SW 1271 (cell line): Measurements from ENCODE around the gene CD63.

Source experiments
- DNase-seq, 2 experiments: peaks; one replicate each; lab custom pipeline; 2025; lab: John Stamatoyannopoulos, UW

The CD63 gene

DNA sequence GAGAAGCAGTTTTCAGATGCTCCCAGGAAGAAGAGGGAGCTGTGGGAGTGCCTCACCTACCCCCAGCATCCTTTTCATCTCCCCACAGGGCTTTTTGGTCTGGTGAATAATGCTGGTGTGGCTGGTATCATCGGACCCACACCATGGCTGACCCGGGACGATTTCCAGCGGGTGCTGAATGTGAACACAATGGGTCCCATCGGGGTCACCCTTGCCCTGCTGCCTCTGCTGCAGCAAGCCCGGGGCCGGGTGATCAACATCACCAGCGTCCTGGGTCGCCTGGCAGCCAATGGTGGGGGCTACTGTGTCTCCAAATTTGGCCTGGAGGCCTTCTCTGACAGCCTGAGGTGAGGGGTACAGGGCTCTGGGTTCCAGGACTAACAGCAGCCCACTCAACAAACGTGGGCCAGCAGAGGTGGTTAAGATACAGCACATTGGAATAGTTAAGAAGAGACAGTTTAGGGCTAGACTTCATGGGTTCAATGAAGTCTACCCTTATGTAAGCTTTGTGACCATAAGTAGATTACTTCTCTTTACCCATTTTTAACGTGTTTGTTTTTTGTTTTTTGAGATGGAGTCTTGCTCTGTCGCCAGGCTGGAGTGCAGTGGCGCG is 7.1 kb downstream of the CD63 start:
- DNase-seq, result no peak

DNA sequence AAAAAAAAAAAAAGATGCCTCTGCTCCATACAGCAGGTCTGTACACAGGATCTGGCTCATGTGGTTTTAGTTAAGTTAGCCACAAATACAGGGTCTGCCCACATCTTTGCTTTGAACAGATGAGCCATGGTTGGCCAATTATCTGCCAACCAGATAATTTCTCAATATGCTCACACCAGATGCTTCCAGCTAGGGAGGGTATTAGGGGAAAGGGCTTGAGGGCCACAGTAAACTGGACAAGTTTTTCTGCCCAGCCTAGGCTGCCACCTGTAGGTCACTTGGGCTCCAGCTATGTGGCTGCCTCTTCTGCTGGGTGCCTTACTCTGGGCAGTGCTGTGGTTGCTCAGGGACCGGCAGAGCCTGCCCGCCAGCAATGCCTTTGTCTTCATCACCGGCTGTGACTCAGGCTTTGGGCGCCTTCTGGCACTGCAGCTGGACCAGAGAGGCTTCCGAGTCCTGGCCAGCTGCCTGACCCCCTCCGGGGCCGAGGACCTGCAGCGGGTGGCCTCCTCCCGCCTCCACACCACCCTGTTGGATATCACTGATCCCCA is 7.8 kb downstream of the CD63 start:
- DNase-seq, result peak; percentile 52 to 89

DNA sequence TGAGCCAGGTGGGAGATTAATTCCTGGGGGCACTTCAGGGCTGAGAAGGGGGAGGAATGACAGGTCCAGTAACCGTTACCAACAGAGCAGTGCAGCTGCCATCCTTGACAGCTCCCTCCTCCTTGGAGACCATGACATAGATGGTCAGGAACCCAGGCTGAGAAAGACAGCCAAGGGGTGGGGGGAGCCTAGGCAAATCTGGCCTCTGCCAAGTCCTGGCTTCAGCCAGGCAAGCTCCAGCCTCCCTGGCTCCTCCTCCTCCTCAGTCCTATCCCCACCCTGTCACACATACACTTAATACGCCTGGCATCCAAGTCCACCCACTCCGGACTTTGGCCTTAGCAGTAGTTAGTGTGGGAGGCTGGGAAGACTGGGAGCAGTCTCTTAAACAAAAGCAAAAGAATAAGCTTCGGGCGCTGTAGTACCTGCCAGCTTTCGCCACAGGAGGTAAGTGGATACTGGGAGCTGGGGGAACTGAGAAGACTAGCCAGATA is 8.7 kb downstream of the CD63 start, which contains the start of gene RDH5:
Gene RDH5, plus strand, starts transcription at position 323 of the 494 bp plus-strand sequence. CDS start 792 bp downstream, outside the sequence.
- no peak for DNase-seq

DNA sequence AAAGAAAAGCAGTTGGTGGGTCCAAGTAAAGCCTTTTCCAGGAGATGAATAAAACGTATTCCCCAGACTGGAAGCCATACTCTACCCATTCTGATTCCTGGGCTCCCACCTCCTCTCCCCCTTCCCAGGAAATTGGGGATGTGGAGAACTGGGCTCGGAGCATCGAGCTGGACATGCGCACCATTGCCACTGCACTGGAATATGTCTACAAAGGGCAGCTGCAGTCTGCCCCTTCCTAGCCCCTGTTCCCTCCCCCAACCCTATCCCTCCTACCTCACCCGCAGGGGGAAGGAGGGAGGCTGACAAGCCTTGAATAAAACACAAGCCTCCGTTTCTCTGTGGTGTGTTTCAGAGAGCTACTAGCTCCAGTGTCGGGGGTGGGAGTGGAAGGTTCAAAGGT is 9.4 kb downstream of the CD63 start:
- no peak for DNase-seq

DNA sequence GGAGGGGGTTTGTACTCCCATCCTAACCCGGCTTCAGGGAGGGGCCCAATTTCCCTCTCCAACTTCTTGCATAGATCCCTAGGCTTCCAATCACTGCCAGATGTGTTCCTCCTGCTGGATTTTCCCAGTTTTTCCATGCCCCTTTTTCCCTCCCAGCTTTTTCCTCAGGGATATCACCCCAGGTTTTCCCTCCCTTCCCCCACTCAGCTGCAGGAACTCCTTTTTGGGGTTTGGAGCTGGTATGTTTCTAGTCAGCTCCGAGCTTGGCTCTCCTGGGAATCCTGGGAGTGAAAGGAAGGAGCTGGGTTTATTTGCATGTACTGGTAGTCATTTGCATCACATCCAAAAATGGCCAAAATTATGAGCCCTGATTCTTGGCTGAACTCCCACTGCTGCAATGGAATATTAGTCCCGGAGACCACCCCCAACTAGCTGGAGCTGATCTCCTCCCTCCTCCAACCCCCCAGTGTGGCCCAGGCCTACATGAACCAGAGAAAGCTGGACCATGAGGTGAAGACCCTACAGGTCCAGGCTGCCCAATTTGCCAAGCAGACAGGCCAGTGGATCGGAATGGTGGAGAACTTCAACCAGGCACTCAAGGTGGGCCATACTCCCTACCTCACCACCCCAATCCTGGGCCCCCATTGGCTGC is 10.1 kb downstream of the CD63 start:
- no peak for DNase-seq

DNA sequence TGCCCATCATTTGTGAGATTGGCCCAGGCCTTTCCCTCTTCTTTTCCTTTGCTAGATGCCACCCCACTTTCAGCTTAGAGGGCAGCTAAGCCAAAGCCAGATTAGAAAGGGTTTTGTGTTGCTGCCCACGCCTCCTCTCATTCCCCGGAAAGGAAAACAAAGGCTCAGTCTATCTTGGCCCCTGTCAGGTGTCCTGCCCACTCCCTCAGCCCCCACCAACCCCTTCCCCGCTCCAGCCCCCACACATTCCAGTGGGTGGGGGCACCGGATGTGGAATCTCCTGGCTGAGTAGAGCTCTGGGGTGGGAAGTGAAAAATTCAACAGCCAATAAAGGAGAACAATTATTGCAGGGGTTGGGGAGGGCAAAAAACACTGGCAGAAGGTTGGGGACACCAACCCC is 10.8 kb downstream of the CD63 start:
- DNase-seq, result no peak

DNA sequence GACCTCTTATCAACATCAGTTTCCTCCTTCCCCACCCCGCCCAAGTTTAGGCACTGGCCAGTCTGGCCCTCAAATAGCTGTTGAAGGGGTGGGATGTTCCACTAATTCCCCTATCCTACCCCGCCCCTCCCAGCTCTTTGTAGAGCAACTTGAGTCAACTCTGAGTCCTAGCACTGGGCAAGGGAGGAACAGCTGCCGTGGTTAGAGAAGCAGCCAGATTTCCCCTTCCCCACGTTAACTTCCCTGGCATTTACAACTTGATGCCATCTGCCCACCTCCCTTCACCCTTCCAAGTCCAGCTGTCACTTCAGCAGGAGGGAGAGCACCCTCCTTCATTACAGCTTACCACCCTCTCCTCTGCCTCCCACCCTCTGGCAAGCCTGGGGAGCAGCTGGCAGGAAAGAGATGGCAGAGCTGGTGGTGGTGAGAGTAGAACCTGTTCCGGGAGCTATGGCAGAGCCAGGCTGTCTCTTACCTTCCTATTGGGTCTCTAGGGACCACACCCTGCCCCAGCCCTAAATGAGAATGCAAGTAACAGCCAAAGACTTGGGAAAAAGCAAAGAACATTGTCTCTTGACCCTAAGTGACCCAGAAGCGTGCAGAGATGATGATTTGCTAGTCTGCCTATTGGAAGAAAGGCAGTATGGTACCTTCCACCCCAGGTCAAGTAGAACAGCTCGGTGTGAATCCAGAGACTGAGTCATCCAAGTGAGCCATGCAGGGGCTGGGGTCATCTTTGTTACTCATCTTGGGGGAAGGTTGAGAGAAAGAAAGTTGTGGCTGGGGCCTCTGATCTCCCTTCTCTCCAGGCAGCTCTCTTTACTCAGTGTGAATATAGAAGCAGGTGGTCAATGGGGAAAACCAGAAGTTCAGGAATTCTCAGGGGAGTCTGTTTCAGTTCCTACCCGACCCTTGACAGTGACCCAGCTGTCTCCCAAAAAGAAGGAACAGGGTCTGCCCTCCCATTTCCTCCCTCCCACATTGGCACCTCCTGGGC is 11.5 kb downstream of the CD63 start:
- DNase-seq, result no peak

DNA sequence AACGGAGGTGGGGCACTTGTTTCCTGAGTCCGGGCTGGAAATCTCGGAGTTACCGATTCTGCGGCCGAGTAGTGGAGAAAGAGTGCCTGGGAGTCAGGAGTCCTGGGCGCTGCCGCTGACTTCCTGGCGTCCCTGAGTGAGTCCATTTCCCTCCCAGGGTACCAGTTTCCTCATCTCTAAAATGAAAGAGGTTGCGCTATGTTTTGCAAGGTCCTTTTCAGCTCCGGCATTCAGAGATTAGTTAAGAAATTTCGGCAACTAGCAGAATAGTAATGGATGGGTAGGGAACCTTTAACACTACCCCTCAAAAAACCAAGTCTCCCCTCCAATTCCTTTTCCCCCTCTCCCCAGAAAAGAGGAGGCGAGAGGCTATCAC is 12.2 kb downstream of the CD63 start:
- DNase-seq, result no peak

DNA sequence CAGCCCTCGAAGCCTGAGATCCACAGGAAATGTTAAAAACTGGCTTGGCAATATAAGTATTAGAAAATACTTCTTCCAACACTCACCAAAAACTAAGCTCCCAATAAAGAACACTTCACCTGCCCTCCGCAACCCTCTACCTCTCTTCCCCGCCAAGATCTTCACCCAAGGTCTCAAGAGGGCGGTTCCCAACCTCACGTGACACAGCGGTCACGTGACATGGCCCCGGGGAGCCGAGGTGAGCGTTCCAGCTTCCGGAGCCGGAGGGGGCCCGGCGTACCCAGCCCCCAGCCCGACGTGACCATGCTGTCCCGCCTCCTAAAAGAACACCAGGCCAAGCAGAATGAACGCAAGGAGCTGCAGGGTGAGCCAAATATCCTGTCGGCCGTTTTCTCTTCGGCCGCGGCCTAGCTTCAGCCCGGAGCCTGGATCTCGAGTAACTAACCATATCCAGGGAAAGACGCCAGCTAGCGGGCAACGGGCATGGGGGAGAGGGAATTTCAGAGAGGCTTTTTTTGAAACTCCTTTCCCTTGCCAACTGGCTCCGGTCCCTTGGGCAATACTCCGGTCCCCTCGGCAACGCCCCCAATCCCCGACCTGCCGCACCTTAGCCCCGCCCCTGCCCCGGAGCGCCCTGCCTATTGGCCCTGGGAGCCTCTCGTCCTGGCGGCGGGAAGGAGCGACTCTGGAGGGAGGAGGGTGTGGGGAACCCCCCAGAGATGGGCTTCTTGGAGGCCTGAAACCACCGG is 12.8 kb downstream of the CD63 start, which contains the start of gene BLOC1S1:
Gene BLOC1S1, plus strand, starts transcription at position 214 of the 749 bp plus-strand sequence. Its CDS starts 6 bp downstream, at position 220.
- peak; percentile 85 to 88 for DNase-seq

DNA sequence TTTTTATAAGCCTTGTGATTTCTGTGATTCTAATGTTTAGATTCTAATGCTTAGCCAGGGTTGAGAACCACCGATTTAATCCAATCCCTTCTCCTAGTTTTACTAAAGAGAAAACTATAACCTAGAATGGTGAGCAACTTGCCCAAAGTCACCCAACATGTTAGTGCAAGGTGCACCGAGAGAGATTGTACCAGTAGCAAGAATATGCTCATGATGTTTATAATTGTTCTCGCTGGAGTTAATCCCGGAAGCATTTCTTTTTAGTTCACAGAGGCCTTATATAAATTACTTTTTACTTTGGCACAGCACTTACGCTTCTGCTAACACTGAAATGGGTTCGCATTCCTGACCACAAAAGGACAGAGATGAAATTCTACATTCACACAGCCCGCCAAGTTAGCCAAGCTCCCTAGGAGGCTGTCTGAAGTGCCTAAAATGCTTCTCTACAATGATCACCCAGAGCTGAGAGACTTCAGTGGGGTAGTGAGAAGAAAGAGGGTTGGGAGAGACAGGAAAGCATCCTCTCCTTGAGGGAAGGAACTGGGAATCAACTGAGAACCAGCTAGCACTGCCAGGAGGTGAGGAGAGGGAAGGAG is 13.5 kb downstream of the CD63 start:
- DNase-seq, result no peak

DNA sequence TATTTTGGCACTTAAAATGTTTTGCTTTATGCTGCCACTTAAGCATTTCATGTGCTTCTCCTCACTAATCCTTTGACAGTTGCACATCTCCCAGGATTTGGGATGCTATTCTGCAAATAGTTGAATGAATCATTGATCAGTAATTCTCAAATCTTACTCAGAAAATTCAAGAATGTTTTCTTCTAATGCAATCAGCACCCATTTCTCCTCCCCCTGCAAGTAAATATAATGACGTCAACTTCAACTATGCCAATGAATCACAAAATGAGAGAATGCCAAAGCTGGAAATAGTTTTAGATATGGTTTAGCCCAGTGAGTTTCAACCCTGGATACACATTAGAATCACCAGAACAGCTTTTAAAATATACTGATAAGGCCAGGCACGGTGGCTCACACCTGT is 15.1 kb downstream of the CD63 start:
- no peak for DNase-seq

DNA sequence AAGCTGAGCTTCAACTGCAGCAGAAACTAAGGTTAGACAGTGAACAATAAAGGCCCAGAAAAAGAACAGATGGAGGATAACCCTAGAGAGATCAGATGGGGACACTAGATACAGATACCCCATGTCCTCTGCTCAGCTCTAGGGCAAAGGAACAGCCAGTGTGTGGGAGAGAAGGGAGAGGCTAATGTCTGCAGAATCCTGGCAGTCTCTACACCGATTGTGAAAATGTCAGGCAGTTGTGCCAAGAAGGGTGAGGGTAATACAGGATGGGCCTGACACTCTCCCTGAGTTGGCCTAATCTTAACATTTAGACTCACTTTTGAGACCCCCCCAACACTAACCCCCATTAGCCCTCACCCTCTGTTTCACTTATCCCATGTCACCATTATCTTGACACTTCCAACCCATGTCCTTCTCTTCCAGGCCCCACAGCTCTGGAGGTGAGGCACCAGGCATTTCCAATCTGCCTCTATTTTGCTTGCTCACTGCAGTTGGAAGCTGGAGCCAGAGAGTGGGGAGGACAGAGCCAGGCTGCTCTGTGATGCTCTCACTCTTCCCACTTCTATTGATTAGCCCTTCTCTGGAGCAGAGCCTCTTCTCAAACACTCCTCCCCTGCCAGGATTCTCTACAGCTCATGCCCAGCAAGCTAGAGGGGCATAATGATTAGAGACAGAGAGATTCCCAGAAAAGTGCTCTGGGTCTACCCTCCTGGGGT is 16.0 kb downstream of the CD63 start:
- no peak for DNase-seq

DNA sequence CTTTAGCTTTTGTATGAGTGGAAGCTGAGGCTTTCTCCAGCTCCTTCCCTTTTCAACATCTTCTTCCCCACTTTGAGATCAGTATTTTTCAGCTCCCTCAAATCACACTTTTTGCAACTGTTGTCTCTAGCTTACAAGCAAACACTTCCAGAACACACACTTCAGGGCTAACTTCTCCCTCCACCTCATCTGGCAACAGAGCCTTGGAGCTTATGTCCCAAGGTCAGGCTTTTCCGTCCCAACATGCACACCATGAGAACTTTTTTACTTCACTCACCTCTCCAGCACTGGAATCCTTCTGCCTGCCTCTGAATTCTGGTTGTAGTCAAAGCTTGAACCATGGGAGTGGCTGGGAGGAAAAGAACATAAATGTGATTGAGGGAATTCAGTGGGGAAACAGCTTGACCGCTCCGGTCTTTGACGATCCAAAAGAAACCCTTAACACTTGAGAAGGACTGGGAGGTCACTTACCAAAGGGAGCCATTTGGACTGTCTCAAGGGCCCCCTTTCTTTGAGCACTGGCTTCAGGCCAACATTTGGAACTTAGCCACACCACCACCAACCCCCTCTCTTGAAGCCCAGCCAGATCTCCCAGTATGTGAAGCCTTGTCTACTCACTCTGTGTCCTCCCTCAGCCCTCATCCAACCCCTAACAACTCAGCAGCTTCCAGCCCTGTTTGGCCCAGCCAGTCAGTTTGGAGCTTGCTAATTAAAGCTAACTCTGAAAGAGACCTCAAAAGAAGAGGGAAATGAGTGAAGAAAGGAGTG is 16.8 kb downstream of the CD63 start:
- no peak for DNase-seq

DNA sequence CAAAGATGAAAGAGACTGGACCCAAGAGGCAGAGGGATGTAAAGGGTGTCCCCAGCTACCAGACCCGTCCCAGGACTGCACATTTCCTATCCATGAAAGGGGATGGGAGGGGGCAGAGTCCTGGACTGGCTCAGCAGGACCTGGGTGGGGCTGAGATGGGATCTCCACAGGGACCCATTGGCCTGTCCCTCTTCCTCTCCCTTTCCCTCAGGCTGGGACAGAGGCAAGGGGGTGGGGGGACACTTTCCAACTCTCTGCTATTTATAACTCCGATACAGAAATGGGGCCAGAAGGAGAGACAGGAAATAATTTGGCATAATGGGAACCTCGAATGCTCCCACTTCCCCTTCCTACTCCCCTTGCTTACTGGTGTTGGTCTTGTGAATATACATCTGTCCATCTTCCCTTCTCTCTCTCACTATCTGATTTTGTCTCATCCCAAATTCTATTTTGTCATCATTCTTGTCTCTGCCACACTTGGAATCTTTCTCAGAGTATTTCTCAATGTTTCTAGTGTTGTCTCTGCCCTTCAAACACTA is 20.0 kb downstream of the CD63 start:
- no peak for DNase-seq

DNA sequence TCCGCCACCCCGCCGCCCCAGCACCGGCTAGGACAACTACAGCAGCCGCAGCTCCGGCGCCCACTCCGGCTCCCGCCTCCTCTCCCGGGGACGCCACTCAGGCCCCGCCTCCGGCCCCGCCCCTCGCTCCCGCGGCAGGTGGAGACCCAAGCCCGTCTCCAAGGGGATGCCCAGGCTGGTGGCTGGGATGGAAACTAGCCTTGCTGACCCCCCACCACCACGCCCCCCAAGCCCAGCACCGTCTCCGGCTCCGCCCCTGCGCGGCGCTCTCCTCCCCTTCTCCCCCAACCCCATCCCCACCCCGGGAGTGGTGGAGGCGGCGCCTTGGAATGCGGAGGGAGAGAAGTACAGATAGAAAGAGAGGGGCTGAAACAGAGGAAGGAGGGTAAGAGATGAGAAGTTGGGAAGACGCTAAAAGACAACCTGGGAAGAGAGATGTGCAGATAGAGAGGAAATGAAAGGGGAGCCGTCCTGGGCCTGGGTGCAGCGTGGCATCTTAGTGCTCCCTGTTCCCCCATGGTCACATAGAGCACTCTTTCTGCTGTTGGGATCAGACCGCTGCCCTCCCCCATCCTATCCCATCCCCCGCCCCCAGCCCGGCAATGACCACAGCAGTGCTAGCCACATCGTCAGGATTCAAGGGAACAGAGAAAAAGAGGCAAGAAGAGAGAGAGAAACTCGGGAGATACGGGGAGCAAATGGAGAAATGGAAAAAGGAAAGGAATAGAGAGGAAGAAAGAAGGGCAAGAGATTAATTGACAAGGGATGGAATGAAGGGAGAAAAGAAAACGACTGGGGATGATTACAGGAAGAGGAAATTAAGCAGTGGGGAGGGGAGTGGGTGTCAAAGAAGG is 20.7 kb downstream of the CD63 start, which contains the start of gene ITGA7:
Gene ITGA7, minus strand, starts transcription at position 64 of the 854 bp plus-strand sequence. CDS start 222 bp downstream, outside the sequence.
- no peak for DNase-seq

DNA sequence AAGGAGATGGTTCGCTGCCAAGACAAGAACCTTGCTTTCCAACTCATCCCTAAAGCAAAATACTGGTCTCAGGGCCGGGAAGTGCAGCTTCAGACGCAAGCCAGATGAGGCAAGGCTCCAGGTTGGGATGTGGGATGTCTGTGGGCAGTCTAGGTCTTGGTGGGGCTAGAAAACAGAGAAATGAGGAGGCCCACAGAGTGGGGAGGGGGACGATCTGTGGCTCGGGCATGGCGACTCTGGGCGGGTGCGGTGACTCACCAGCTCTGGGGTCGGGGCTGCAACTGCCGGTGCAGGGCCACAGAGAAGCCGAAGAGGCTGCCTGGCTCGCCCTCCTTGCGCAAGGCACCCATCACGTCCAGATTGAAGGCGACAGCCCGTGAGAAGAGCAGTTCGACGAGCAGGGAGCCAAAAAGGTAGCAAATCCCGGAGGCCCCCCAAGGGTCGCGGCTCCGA is 21.6 kb downstream of the CD63 start:
- no peak for DNase-seq

DNA sequence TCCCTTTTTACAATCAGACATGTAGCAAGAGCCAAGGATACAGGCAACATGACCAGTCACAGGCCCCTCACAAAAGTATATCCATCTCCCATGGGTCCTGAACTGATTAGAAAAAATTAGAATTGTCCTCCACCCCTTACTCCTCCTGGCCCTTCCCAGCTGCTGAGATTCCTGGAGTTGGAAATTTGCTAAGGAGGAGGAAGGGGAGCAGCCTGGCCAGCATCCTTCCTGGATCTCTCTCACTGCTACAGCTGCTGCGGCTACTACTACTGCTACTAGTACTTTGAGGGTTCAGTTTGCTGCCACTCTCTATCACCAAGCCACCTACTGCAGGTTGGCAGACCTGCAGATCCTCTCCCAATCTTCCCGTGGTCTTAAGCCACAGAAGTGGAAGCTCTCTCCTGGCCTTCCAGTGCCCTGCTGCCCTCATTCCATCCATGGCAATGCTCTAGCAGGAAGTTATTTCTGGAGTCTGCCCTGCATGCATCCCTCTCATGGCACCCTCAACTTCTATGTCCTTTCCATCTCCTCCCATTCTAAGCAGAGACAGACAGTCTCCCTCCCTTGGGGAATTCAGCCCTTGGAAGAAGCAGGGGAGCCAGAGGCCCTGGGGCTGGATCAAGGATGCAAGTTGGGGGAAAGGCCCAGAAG is 22.1 kb downstream of the CD63 start:
- no peak for DNase-seq
